ENCODE results near the gene LCP1. TPM values are rescaled to one million over a fixed set of nuclear protein-coding genes. Genes with fewer than 3 reads are reported as not detected.

LCP1 gene
- polyA plus RNA-seq, 4 donors: 14.1 to 35.5 (median 24.7) TPM

DNA sequence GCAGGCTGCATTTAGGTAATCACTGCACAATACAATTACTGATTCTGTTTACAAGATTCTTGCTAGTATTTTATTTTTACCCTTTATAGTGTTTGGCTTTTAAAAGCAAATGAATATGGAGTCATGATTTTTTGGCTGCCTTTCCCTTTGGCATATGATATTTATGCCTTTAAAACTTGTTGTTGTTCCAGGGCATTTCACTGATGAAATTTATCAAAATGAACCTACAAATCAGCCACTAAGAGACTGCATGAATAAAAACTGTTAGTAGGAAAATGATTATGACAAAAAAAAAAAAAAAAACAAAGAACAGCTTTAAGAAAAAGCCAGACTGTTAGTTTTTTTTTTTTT lies 79.7 kb downstream of the LCP1 start:
- FAIRE-seq (no peak), DNase-seq (no peak)
- Histone ChIP-seq H3K4me3 (ENCODE audit: low read depth in 1 of 3, low read length in 3 of 3) (no peak overlapping the region), H3K36me3 (ENCODE audit: control insufficient read depth in 3 of 3, insufficient read depth in 2 of 3, low read depth in 1 of 3, low read length in 3 of 3) (no peaks in the 10 kb centered on the region), H3K27ac (ENCODE audit: low read depth in 1 of 3, low read length in 2 of 3) (no peak overlapping the region), H3K4me1 (ENCODE audit: control insufficient read depth in 3 of 3, insufficient read depth in 2 of 3, low read depth in 1 of 3, low read length in 2 of 3) (no peaks in the 10 kb centered on the region), H3K27me3 (ENCODE audit: control insufficient read depth in 3 of 3, insufficient read depth in 3 of 3, low read length in 3 of 3) (peaks cover 0 to 2% (median 0%) of the 10 kb centered on the region in 3 donors), H3K9me3 (ENCODE audit: control insufficient read depth in 2 of 2, insufficient read depth in 1 of 2, low read depth in 1 of 2, low read length in 1 of 2) (no peaks in the 10 kb centered on the region)

- Histone ChIP-seq H3K9me3 (ENCODE audit: control insufficient read depth in 2 of 2, insufficient read depth in 1 of 2, low read depth in 1 of 2, low read length in 1 of 2) (no peaks in the 10 kb centered on the region), H3K36me3 (ENCODE audit: control insufficient read depth in 3 of 3, insufficient read depth in 2 of 3, low read depth in 1 of 3, low read length in 3 of 3) (no peaks in the 10 kb centered on the region), H3K4me1 (ENCODE audit: control insufficient read depth in 3 of 3, insufficient read depth in 2 of 3, low read depth in 1 of 3, low read length in 2 of 3) (no peaks in the 10 kb centered on the region), H3K27me3 (ENCODE audit: control insufficient read depth in 3 of 3, insufficient read depth in 3 of 3, low read length in 3 of 3) (peaks cover 0 to 2% (median 0%) of the 10 kb centered on the region in 3 donors), H3K4me3 (ENCODE audit: low read depth in 1 of 3, low read length in 3 of 3) (no peak overlapping the region), H3K27ac (ENCODE audit: low read depth in 1 of 3, low read length in 2 of 3) (no peak overlapping the region)
- no peak for FAIRE-seq
- no peak for DNase-seq
- WGBS, 3 donors: 67 to 79% (median 75%) methylated on average over 8 of the region's 8 CpGs
These were observed 80.3 kb downstream of the LCP1 start for GRCh38 chr13:46101484-46102254.

DNA sequence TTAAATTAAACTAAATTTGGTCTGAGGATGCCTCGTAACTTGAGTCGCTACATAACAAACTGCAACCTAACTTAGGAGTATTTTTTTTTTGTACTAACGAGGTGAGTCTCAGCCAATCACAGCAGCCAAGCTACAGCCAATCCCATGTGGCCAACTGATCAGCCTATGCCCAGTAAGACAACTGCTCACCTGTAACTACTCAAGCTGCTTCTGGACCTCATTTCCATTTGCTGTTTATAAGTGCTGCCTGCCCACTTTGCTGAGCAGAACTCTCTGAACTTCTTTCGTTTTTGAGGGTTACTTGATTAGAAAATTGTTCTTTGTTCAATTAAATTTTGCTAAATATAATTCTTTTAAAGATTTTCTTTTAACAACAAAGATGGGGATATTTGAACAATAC lies 81.0 kb downstream of the LCP1 start:
- H3K4me3 ChIP-seq (ENCODE audit: low read depth in 1 of 3, low read length in 3 of 3): no peak overlapping the region
- H3K27ac ChIP-seq (ENCODE audit: low read depth in 1 of 3, low read length in 2 of 3): no peak overlapping the region
- DNase-seq (no peak), FAIRE-seq (no peak)
- H3K4me1 ChIP-seq (ENCODE audit: control insufficient read depth in 3 of 3, insufficient read depth in 2 of 3, low read depth in 1 of 3, low read length in 2 of 3): no peaks in the 10 kb centered on the region
- no peaks in the 10 kb centered on the region for H3K9me3 ChIP-seq (ENCODE audit: control insufficient read depth in 2 of 2, insufficient read depth in 1 of 2, low read depth in 1 of 2, low read length in 1 of 2)
- peaks cover 0 to 2% (median 0%) of the 10 kb centered on the region in 3 donors for H3K27me3 ChIP-seq (ENCODE audit: control insufficient read depth in 3 of 3, insufficient read depth in 3 of 3, low read length in 3 of 3)
- 70 to 84% (median 70%) methylated on average over 4 of the region's 4 CpGs for WGBS, 3 donors
- no peaks in the 10 kb centered on the region for H3K36me3 ChIP-seq (ENCODE audit: control insufficient read depth in 3 of 3, insufficient read depth in 2 of 3, low read depth in 1 of 3, low read length in 3 of 3)

GRCh38 chr13:46100191-46100815 lies 81.7 kb downstream of the LCP1 start:
- FAIRE-seq: no peak
- Histone ChIP-seq H3K36me3 (ENCODE audit: control insufficient read depth in 3 of 3, insufficient read depth in 2 of 3, low read depth in 1 of 3, low read length in 3 of 3) (no peaks in the 10 kb centered on the region), H3K9me3 (ENCODE audit: control insufficient read depth in 2 of 2, insufficient read depth in 1 of 2, low read depth in 1 of 2, low read length in 1 of 2) (no peaks in the 10 kb centered on the region), H3K27me3 (ENCODE audit: control insufficient read depth in 3 of 3, insufficient read depth in 3 of 3, low read length in 3 of 3) (peaks cover 0 to 2% (median 0%) of the 10 kb centered on the region in 3 donors), H3K4me3 (ENCODE audit: low read depth in 1 of 3, low read length in 3 of 3) (no peak overlapping the region), H3K27ac (ENCODE audit: low read depth in 1 of 3, low read length in 2 of 3) (no peak overlapping the region), H3K4me1 (ENCODE audit: control insufficient read depth in 3 of 3, insufficient read depth in 2 of 3, low read depth in 1 of 3, low read length in 2 of 3) (no peaks in the 10 kb centered on the region)
- no peak for DNase-seq
- WGBS, 3 donors: 72 to 83% (median 74%) methylated on average over 1 of the region's 1 CpG

GRCh38 chr13:46097663-46098062 lies 84.3 kb downstream of the LCP1 start:
- Histone ChIP-seq H3K4me3 (ENCODE audit: low read depth in 1 of 3, low read length in 3 of 3) (no peak overlapping the region), H3K27ac (ENCODE audit: low read depth in 1 of 3, low read length in 2 of 3) (no peak overlapping the region), H3K27me3 (ENCODE audit: control insufficient read depth in 3 of 3, insufficient read depth in 3 of 3, low read length in 3 of 3) (no peaks in the 10 kb centered on the region), H3K36me3 (ENCODE audit: control insufficient read depth in 3 of 3, insufficient read depth in 2 of 3, low read depth in 1 of 3, low read length in 3 of 3) (no peaks in the 10 kb centered on the region), H3K4me1 (ENCODE audit: control insufficient read depth in 3 of 3, insufficient read depth in 2 of 3, low read depth in 1 of 3, low read length in 2 of 3) (no peaks in the 10 kb centered on the region), H3K9me3 (ENCODE audit: control insufficient read depth in 2 of 2, insufficient read depth in 1 of 2, low read depth in 1 of 2, low read length in 1 of 2) (no peaks in the 10 kb centered on the region)
- DNase-seq (no peak), FAIRE-seq (no peak)
- 27 to 74% (median 34%) methylated on average over 4 of the region's 4 CpGs for WGBS, 3 donors

DNA sequence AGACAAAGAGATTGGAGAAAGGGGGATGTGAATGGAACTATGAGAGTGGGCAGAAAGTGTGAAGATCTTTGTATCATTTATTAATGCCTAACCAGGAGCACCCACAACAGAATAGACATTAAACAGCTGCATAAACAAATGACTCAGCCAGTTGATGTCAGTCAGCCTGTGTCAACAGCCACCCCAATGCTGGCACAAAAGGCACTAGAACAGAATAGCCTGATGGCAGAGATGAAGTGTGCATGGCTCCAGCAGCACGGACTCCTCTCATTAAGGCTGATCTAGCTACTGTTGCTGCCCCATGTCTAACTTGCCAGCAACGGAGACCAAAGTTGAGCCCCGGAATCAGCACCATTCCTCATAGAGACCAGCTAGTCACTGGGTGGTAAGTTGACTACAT lies 85.0 kb downstream of the LCP1 start:
- Histone ChIP-seq H3K9me3 (ENCODE audit: control insufficient read depth in 2 of 2, insufficient read depth in 1 of 2, low read depth in 1 of 2, low read length in 1 of 2) (no peaks in the 10 kb centered on the region), H3K4me3 (ENCODE audit: low read depth in 1 of 3, low read length in 3 of 3) (no peak overlapping the region), H3K27me3 (ENCODE audit: control insufficient read depth in 3 of 3, insufficient read depth in 3 of 3, low read length in 3 of 3) (no peaks in the 10 kb centered on the region), H3K36me3 (ENCODE audit: control insufficient read depth in 3 of 3, insufficient read depth in 2 of 3, low read depth in 1 of 3, low read length in 3 of 3) (no peaks in the 10 kb centered on the region), H3K27ac (ENCODE audit: low read depth in 1 of 3, low read length in 2 of 3) (no peak overlapping the region), H3K4me1 (ENCODE audit: control insufficient read depth in 3 of 3, insufficient read depth in 2 of 3, low read depth in 1 of 3, low read length in 2 of 3) (no peaks in the 10 kb centered on the region)
- FAIRE-seq (no peak), DNase-seq (no peak)
- 63 to 80% (median 78%) methylated on average over 3 of the region's 3 CpGs for WGBS, 3 donors

GRCh38 chr13:46094478-46094877 lies 87.5 kb downstream of the LCP1 start:
- FAIRE-seq (no peak), DNase-seq (no peak)
- Histone ChIP-seq H3K4me1 (ENCODE audit: control insufficient read depth in 3 of 3, insufficient read depth in 2 of 3, low read depth in 1 of 3, low read length in 2 of 3) (no peaks in the 10 kb centered on the region), H3K27me3 (ENCODE audit: control insufficient read depth in 3 of 3, insufficient read depth in 3 of 3, low read length in 3 of 3) (no peaks in the 10 kb centered on the region), H3K36me3 (ENCODE audit: control insufficient read depth in 3 of 3, insufficient read depth in 2 of 3, low read depth in 1 of 3, low read length in 3 of 3) (no peaks in the 10 kb centered on the region), H3K27ac (ENCODE audit: low read depth in 1 of 3, low read length in 2 of 3) (no peak overlapping the region), H3K9me3 (ENCODE audit: control insufficient read depth in 2 of 2, insufficient read depth in 1 of 2, low read depth in 1 of 2, low read length in 1 of 2) (no peaks in the 10 kb centered on the region), H3K4me3 (ENCODE audit: low read depth in 1 of 3, low read length in 3 of 3) (no peak overlapping the region)
- WGBS, 3 donors: 61 to 88% (median 82%) methylated on average over 3 of the region's 3 CpGs

DNA sequence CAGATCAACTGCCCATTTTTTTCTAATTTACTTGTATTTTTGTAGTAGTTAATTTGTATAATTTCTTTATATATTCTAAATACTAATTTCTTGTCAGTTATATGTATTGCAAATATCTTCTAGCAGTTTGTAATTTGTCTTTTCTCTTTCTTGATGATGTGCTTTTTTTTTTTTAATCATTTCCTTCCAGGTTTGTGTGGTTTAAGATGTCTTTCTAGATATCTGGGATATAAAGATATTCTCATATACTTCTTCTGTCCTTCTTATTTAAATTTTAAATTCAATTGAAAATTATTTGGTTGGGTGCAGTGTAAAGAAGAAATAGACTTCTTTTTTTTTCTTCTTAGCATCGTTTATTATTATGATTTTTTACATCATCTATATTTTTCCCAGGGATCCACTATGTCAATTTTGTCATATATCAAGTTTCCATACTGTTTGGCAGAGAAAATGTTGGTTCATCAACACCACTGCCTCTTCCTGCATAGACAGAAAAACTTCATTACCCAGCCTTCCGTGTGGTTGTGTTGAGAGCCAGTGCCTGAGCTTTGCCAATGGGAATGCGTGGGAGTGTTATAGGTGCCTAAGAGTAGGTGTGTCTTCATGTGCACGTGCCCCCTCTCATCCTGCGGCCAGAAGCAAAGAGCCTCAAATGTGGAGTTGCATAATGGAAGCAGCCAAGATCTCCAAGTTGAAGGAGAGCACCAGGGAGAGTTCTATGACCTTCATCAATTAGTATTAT lies 93.0 kb downstream of the LCP1 start:
- Histone ChIP-seq H3K9me3 (ENCODE audit: control insufficient read depth in 2 of 2, insufficient read depth in 1 of 2, low read depth in 1 of 2, low read length in 1 of 2) (no peaks in the 10 kb centered on the region), H3K27me3 (ENCODE audit: control insufficient read depth in 3 of 3, insufficient read depth in 3 of 3, low read length in 3 of 3) (no peaks in the 10 kb centered on the region), H3K4me1 (ENCODE audit: control insufficient read depth in 3 of 3, insufficient read depth in 2 of 3, low read depth in 1 of 3, low read length in 2 of 3) (no peaks in the 10 kb centered on the region), H3K36me3 (ENCODE audit: control insufficient read depth in 3 of 3, insufficient read depth in 2 of 3, low read depth in 1 of 3, low read length in 3 of 3) (no peaks in the 10 kb centered on the region), H3K4me3 (ENCODE audit: low read depth in 1 of 3, low read length in 3 of 3) (no peak overlapping the region), H3K27ac (ENCODE audit: low read depth in 1 of 3, low read length in 2 of 3) (no peak overlapping the region)
- DNase-seq (no peak), FAIRE-seq (no peak)
- 74 to 85% (median 79%) methylated on average over 5 of the region's 5 CpGs for WGBS, 3 donors
